Measurements from ENCODE around the gene ERFL.

DNA sequence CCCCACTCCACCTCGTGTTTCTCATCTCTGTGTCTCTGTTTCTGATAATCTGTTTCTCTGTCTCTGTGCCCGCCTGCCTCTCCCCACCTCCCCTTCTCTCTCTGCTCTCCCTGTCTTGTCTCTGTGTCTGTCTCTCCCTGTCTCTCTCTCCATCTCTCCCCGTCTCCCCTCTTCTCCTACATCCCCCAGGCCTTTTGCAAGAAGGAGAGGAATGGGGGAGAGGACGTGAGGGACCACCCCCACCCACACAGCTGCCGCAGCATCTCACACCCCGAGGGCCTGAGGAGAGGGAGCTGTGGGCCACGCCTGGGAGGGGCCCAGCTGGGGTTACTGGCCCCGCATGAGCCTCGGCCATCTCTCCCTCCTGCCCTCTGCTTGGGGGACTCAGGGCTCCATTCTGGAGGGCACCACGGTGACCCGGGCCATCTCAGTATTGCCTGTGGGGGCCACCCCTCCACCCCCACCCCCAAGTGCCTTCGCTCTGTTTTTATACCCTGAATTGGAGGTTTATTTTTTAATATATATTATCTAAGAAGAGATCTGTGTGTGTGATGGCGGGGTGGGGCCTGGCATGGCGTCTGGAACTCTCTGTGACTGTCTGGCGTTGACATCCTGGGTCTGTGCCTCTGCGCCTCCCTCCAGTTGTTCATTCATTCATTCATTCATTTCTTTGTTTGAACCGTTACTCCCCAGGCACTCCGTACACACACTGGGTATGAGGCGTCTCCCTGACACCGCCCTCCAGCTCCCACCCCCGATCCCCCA lies 21.2 kb downstream of the ERFL start:
- TF ChIP-seq, protein P1, sequence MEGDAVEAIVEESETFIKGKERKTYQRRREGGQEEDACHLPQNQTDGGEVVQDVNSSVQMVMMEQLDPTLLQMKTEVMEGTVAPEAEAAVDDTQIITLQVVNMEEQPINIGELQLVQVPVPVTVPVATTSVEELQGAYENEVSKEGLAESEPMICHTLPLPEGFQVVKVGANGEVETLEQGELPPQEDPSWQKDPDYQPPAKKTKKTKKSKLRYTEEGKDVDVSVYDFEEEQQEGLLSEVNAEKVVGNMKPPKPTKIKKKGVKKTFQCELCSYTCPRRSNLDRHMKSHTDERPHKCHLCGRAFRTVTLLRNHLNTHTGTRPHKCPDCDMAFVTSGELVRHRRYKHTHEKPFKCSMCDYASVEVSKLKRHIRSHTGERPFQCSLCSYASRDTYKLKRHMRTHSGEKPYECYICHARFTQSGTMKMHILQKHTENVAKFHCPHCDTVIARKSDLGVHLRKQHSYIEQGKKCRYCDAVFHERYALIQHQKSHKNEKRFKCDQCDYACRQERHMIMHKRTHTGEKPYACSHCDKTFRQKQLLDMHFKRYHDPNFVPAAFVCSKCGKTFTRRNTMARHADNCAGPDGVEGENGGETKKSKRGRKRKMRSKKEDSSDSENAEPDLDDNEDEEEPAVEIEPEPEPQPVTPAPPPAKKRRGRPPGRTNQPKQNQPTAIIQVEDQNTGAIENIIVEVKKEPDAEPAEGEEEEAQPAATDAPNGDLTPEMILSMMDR (IDR thresholded peaks at IDR 0.05): no peak
- TF ChIP-seq POLR2A (IDR thresholded peaks at IDR 0.05; ENCODE audit: low read depth): no peak

Data from esophagus muscularis mucosa (tissue), 3 donors.